A673 (cell line): Measurements from ENCODE around the gene LUC7L. TPM values are rescaled to one million over a fixed set of nuclear protein-coding genes. Genes with fewer than 3 reads are reported as not detected.

Experiments
- BruUV-seq: library from RNA; stranded (reverse); fragments of 400-500 nt; replicated peaks from 2 replicates; lab custom pipeline; 2021; lab: Mats Ljungman, UMichigan
- CTCF ChIA-PET: fragments of 300-600 bp; sonication (Branson Sonifier 250); formaldehyde crosslinking; loops from one replicate; lab custom pipeline; 2022; ENCODE audit warnings: antibody characterized with exemption; lab: Charles Lee
- POLR2A ChIA-PET: fragments of 300-600 bp; sonication (Branson Sonifier 250); formaldehyde crosslinking; loops from one replicate; lab custom pipeline; 2022; ENCODE audit warnings: antibody characterized with exemption; ENCODE audit not compliant: low non-redundant PET; lab: Charles Lee
- DNase-seq: peaks from one replicate; pipeline ENCODE4 v3.0.0-alpha.2; 2015; ENCODE audit warnings: low spot score
- H3K27ac ChIP-seq: fragments of 200-600 bp; sonication (generic); 2 replicates; pipeline ENCODE4 v1.5.1; 2016; ENCODE audit warnings: mixed run types, low read depth, mild to moderate bottlenecking, mixed read lengths, antibody characterized with exemption, low read length; ENCODE audit not compliant: poor library complexity, severe bottlenecking
- H3K27me3 ChIP-seq: fragments of 200-600 bp; sonication (generic); replicated peaks from 2 replicates; pipeline ENCODE4 v1.6.1; 2017; ENCODE audit warnings: mixed run types, low read depth, mild to moderate bottlenecking, mixed read lengths, antibody characterized with exemption, low read length; ENCODE audit not compliant: insufficient read depth, poor library complexity
- H3K36me3 ChIP-seq: fragments of 200-600 bp; sonication (generic); 2 replicates; pipeline ENCODE4 v1.6.1; 2016; ENCODE audit warnings: mixed run types, mild to moderate bottlenecking, mixed read lengths, antibody characterized with exemption, low read length; ENCODE audit not compliant: insufficient read depth, poor library complexity, severe bottlenecking
- H3K4me1 ChIP-seq: fragments of 200-600 bp; sonication (generic); 2 replicates; pipeline ENCODE4 v1.6.1; 2017; ENCODE audit warnings: mixed run types, mild to moderate bottlenecking, mixed read lengths, antibody characterized with exemption, low read length; ENCODE audit not compliant: insufficient read depth, poor library complexity, severe bottlenecking
- H3K4me3 ChIP-seq: fragments of 200-600 bp; sonication (generic); 2 replicates; pipeline ENCODE4 v1.5.1; 2016; ENCODE audit warnings: low read depth, mixed run types, mild to moderate bottlenecking, mixed read lengths, low read length; ENCODE audit not compliant: poor library complexity, severe bottlenecking
- H3K9me3 ChIP-seq: fragments of 200-600 bp; sonication (generic); 2 replicates; pipeline ENCODE4 v1.6.1; 2016; ENCODE audit warnings: mixed run types, low read depth, mild to moderate bottlenecking, mixed read lengths, antibody characterized with exemption, low read length; ENCODE audit not compliant: poor library complexity, severe bottlenecking
- EZH2 ChIP-seq: fragments of 200-600 bp; sonication (generic); IDR thresholded peaks from 2 replicates; pipeline ENCODE4 v1.6.1; 2017; ENCODE audit warnings: borderline replicate concordance, low read depth, mild to moderate bottlenecking, mixed read lengths, antibody characterized with exemption, low read length; ENCODE audit not compliant: poor library complexity, severe bottlenecking
- intact Hi-C: fragments of 100-400 bp; cut with micrococcal nuclease; formaldehyde crosslinking; loops from one replicate; pipeline ENCODE4 v1.10.0; 2022; ENCODE audit not compliant: unreplicated experiment
- total RNA-seq: library from RNA; stranded (reverse); gene quantifications from 2 replicates; pipeline ENCODE4 v1.2.3, GENCODE V29; 2021
- TF ChIP-seq, protein P1 (sequence below): fragments of 300-800, 200-600 bp; sonication (generic); conservative IDR thresholded peaks from 2 replicates; pipeline ENCODE4 v1.5.1; 2017; ENCODE audit warnings: low read depth, mild to moderate bottlenecking, antibody characterized with exemption, low read length, moderate library complexity, mixed read lengths

LUC7L gene
- total RNA-seq, 1 experiment from 2014 or later = 152 TPM

- Histone ChIP-seq H3K4me3 (no peak overlapping the region), H3K27me3 (no peaks in the 10 kb centered on the region), H3K27ac (no peak overlapping the region), H3K4me1 (no peaks in the 10 kb centered on the region), H3K36me3 (peaks cover 6% of the 10 kb centered on the region), H3K9me3 (no peaks in the 10 kb centered on the region)
- no peak for DNase-seq
- ChIA-PET POLR2A (no interaction called here), CTCF (no interaction called here)
- no TSS peak for BruUV-seq
- intact Hi-C loops = no loop called here
- TF ChIP-seq, protein P1, sequence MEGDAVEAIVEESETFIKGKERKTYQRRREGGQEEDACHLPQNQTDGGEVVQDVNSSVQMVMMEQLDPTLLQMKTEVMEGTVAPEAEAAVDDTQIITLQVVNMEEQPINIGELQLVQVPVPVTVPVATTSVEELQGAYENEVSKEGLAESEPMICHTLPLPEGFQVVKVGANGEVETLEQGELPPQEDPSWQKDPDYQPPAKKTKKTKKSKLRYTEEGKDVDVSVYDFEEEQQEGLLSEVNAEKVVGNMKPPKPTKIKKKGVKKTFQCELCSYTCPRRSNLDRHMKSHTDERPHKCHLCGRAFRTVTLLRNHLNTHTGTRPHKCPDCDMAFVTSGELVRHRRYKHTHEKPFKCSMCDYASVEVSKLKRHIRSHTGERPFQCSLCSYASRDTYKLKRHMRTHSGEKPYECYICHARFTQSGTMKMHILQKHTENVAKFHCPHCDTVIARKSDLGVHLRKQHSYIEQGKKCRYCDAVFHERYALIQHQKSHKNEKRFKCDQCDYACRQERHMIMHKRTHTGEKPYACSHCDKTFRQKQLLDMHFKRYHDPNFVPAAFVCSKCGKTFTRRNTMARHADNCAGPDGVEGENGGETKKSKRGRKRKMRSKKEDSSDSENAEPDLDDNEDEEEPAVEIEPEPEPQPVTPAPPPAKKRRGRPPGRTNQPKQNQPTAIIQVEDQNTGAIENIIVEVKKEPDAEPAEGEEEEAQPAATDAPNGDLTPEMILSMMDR = no peak
- no peak for TF ChIP-seq EZH2
These were observed 25.2 kb upstream of the LUC7L start for GRCh38 chr16:254461-254860.

DNA sequence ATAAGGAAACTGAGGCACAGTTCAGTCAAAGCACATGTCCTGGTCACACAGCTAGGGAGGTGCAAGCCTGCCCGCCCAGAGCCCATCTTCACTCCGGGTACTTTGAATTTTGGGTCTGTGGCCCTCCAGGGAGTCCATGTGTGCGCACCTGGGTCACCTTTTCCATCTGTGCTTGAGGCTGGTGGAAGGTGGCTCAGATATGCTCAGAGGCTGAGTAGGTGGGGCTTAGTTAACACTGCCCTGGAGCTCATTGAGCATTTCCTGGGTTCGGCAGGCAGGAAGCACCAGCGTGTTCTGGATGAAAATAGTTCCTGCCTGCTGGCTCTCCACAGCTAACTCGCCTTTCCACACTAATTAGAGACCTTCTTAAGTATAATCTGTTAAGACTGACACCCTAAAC is 24.6 kb upstream of the LUC7L start:
- no peaks in the 10 kb centered on the region for H3K9me3 ChIP-seq
- intact Hi-C loops = no loop called here
- H3K27ac ChIP-seq = no peak overlapping the region
- TF ChIP-seq, protein P1 = no peak
- no peak for TF ChIP-seq EZH2
- ChIA-PET POLR2A (no interaction called here), CTCF (no interaction called here)
- no peak overlapping the region for H3K4me3 ChIP-seq
- H3K4me1 ChIP-seq = no peaks in the 10 kb centered on the region
- no TSS peak for BruUV-seq
- no peaks in the 10 kb centered on the region for H3K27me3 ChIP-seq
- DNase-seq = no peak
- H3K36me3 ChIP-seq = peaks cover 6% of the 10 kb centered on the region

GRCh38 chr16:252366-253337 is 23.4 kb upstream of the LUC7L start:
- intact Hi-C loops = no loop called here
- H3K4me1 ChIP-seq = no peaks in the 10 kb centered on the region
- ChIA-PET CTCF (interaction anchor here (0.6 kb wide), 1 partner anchor 140 kb away, joined by 9 read pairs; no protein-coding TSS in a partner anchor), POLR2A (interaction anchor here (0.7 kb wide), 1 partner anchor 438 kb away, joined by 3 read pairs; the partner anchor contains the start of gene WDR24)
- peaks cover 6% of the 10 kb centered on the region for H3K36me3 ChIP-seq
- no TSS peak for BruUV-seq
- no peak for TF ChIP-seq EZH2
- TF ChIP-seq, protein P1 = no peak
- no peak for DNase-seq
- H3K27me3 ChIP-seq = no peaks in the 10 kb centered on the region
- H3K27ac ChIP-seq = no peak overlapping the region
- H3K4me3 ChIP-seq = no peak overlapping the region
- H3K9me3 ChIP-seq = no peaks in the 10 kb centered on the region
